HCT116 (cell line): Measurements from ENCODE around the gene CCDC187.

Source experiments
- CEBPB ChIP-seq: IDR thresholded peaks from 2 replicates; pipeline ENCODE4 v1.6.1; 2012; ENCODE audit warnings: low read depth
- EZH2 ChIP-seq: fragments of 200-600 bp; sonication (generic); IDR thresholded peaks from 2 replicates; pipeline ENCODE4 v1.6.1; 2017; ENCODE audit warnings: antibody characterized with exemption, mixed run types
- EZH2phosphoT487 ChIP-seq: fragments of 200-600 bp; IDR thresholded peaks from 2 replicates; pipeline ENCODE4 v1.6.1; 2018; ENCODE audit warnings: antibody characterized with exemption, borderline replicate concordance
- POLR2A ChIP-seq: IDR thresholded peaks from 2 replicates; pipeline ENCODE4 v1.7.0; 2011; ENCODE audit warnings: borderline replicate concordance; ENCODE audit not compliant: insufficient read depth, insufficient read length; ENCODE audit errors: extremely low read depth
- RAD21 ChIP-seq: IDR thresholded peaks from 2 replicates; pipeline ENCODE4 v1.6.1; 2012; ENCODE audit warnings: low read depth, mild to moderate bottlenecking
- SIN3A ChIP-seq: IDR thresholded peaks from 2 replicates; pipeline ENCODE4 v1.6.1; 2012; ENCODE audit warnings: low read depth
- ZNF274 ChIP-seq: fragments of 200-500 bp; sonication (Bioruptor generic); IDR thresholded peaks from 2 replicates; pipeline ENCODE4 v1.6.1; 2014; ENCODE audit warnings: mild to moderate bottlenecking, low read depth, low read length, inconsistent platforms
- TF ChIP-seq, protein P1 (sequence below), 3 experiments: fragments of 200-600 bp in 1 of 3; sonication (generic) in 1 of 3; IDR thresholded peaks in 2 of 3; conservative IDR thresholded peaks in 1 of 3; 2 replicates each; pipeline ENCODE4 v1.5.1; 2012 to 2017; ENCODE audit warnings: low read depth in 2 of 3, low read length in 2 of 3, antibody characterized with exemption in 1 of 3, borderline replicate concordance in 1 of 3, control low read depth in 1 of 3, mild to moderate bottlenecking in 1 of 3, mixed read lengths in 1 of 3, mixed run types in 1 of 3, moderate library complexity in 1 of 3; ENCODE audit not compliant: insufficient read depth in 1 of 3
- TF ChIP-seq, protein P2 (sequence below): IDR thresholded peaks from 2 replicates; pipeline ENCODE4 v1.6.1; 2012

DNA sequence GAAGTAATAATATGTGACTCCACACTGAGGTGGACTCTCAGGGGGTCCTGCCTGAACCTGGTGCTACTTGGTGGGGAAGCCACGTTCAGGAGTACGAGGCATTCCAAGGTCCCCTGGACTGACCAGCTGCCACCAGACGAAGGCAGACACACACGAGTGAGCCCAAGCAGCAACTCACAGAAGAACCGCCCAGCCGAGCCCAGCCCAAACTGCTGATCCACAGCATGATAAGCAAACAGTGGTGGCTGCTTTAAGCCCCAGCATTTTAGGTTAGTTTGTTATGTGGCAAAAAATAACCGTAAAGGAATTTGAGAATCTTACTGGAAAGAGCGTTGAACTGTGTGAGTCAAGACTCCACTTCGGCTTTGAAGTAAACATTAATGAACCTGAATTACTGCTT, 90.2 kb downstream of the CCDC187 start:
- TF ChIP-seq, protein P1, sequence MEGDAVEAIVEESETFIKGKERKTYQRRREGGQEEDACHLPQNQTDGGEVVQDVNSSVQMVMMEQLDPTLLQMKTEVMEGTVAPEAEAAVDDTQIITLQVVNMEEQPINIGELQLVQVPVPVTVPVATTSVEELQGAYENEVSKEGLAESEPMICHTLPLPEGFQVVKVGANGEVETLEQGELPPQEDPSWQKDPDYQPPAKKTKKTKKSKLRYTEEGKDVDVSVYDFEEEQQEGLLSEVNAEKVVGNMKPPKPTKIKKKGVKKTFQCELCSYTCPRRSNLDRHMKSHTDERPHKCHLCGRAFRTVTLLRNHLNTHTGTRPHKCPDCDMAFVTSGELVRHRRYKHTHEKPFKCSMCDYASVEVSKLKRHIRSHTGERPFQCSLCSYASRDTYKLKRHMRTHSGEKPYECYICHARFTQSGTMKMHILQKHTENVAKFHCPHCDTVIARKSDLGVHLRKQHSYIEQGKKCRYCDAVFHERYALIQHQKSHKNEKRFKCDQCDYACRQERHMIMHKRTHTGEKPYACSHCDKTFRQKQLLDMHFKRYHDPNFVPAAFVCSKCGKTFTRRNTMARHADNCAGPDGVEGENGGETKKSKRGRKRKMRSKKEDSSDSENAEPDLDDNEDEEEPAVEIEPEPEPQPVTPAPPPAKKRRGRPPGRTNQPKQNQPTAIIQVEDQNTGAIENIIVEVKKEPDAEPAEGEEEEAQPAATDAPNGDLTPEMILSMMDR (IDR thresholded peaks at IDR 0.05 in 2 of 3, conservative IDR thresholded peaks at IDR 0.05 in 1 of 3; ENCODE audit: borderline replicate concordance in 1 of 3, insufficient read depth in 1 of 3, low read depth in 2 of 3, low read length in 2 of 3): no peak
- TF ChIP-seq EZH2: no peak
- TF ChIP-seq CEBPB: no peak
- no peak for TF ChIP-seq EZH2phosphoT487
- no peak for TF ChIP-seq SIN3A
- no peak for TF ChIP-seq ZNF274
- no peak for TF ChIP-seq POLR2A
- TF ChIP-seq, protein P2, sequence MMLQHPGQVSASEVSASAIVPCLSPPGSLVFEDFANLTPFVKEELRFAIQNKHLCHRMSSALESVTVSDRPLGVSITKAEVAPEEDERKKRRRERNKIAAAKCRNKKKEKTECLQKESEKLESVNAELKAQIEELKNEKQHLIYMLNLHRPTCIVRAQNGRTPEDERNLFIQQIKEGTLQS: no peak
- no peak for TF ChIP-seq RAD21
